Peyer's patch (tissue), 4 donors: ENCODE measurements around the gene TTC39C.

ENCODE experiments used
- CTCF ChIP-seq, 6 experiments: fragments of 450-650 bp in 4 of 6; fragments of 200-600 bp in 2 of 6; sonication (generic) in 1 of 6; IDR thresholded peaks; one replicate each; pipeline ENCODE4 v1.5.1; 2017 to 2019; ENCODE audit warnings: antibody characterized with exemption in 6 of 6, mild to moderate bottlenecking in 3 of 6, moderate library complexity in 1 of 6
- POLR2A ChIP-seq, 2 donors: fragments of 450-650 bp; IDR thresholded peaks; one replicate each; pipeline ENCODE4 v1.5.1; 2017; ENCODE audit warnings: antibody characterized with exemption in 2 of 2, mild to moderate bottlenecking in 2 of 2, moderate library complexity in 2 of 2

- no peak for TF ChIP-seq CTCF (IDR thresholded peaks at IDR 0.05)
- no peak for TF ChIP-seq POLR2A (IDR thresholded peaks at IDR 0.05)
Measured at GRCh38 chr18:24054130-24054529, 39.6 kb downstream of the TTC39C start.
